Body of pancreas (tissue), 4 donors: Measurements from ENCODE around the gene BRD1. TPM values are rescaled to one million over a fixed set of nuclear protein-coding genes. Genes with fewer than 3 reads are reported as not detected.
"Not testable (repeated sequence)": the region's sequence is repeated elsewhere in the genome, so short reads cannot be mapped to it uniquely, and the experiment has no call there.

ENCODE experiments used
- ATAC-seq: fragments of 150-250 bp; one replicate; pipeline ENCODE4 v1.9.1; 2016
- DNase-seq, 4 donors: peaks; one replicate each; pipeline ENCODE4 v3.0.0-alpha.2; 2019
- H3K27ac ChIP-seq, 4 donors: fragments of 200-600 bp; sonication (generic); 1 replicate in 3 of 4; 2 replicates in 1 of 4; pipeline versions ENCODE4 v1.5.1 to v1.6.1; 2016 to 2019; ENCODE audit warnings: mild to moderate bottlenecking in 1 of 4, mixed read lengths in 1 of 4, moderate library complexity in 1 of 4
- H3K27me3 ChIP-seq, 2 donors: fragments of 200-600 bp; sonication (generic); one replicate each; pipeline ENCODE4 v1.6.0; 2016; ENCODE audit warnings: mild to moderate bottlenecking in 1 of 2
- H3K36me3 ChIP-seq, 2 donors: fragments of 200-600 bp; sonication (generic); replicated peaks in 1 of 2; 2 replicates each; pipeline ENCODE4 v1.5.1; 2016; ENCODE audit warnings: low read depth in 2 of 2; ENCODE audit not compliant: insufficient read depth in 1 of 2
- H3K4me1 ChIP-seq: fragments of 200-600 bp; sonication (generic); one replicate; pipeline ENCODE4 v1.6.0; 2016
- H3K4me3 ChIP-seq, 2 donors: fragments of 200-600 bp; sonication (generic); 1 replicate in 1 of 2; 2 replicates in 1 of 2; pipeline ENCODE4 v1.5.1; 2016 to 2019
- H3K9me3 ChIP-seq, 3 donors: fragments of 200-600 bp; sonication (generic); 1 replicate in 2 of 3; 2 replicates in 1 of 3; pipeline ENCODE4 v1.5.1; 2016
- CTCF ChIP-seq, 7 experiments: fragments of 450-650 bp in 4 of 7; fragments of 200-600 bp in 3 of 7; sonication (generic) in 3 of 7; IDR thresholded peaks; one replicate each; pipeline ENCODE4 v1.5.1; 2016 to 2019; ENCODE audit warnings: antibody characterized with exemption in 7 of 7
- POLR2A ChIP-seq, 3 donors: fragments of 450-650 bp; IDR thresholded peaks; one replicate each; pipeline ENCODE4 v1.6.1; 2016; ENCODE audit warnings: antibody characterized with exemption in 3 of 3, mild to moderate bottlenecking in 2 of 3
- WGBS, 2 donors: methylation state at CpG; one replicate each; pipeline ENCODE4 v1.1.5; 2017; 5-methylcytosine and 5-hydroxymethylcytosine counted together
- intact Hi-C: fragments of 100-400 bp; cut with DNase I; formaldehyde crosslinking; loops from one replicate; pipeline ENCODE4 v1.15.1; 2023
- total RNA-seq, 2 donors: library from RNA; depleted of rRNA; stranded (reverse); fragments of >200 nt; gene quantifications; one replicate each; pipeline ENCODE4 v1.1.0, GENCODE V29; 2016

Gene BRD1
- total RNA-seq, 2 donors from 2014 or later: 21.8 to 36.9 TPM

- no peak for TF ChIP-seq CTCF (IDR thresholded peaks at IDR 0.05)
- TF ChIP-seq POLR2A (IDR thresholded peaks at IDR 0.05): no peak
- H3K27me3 ChIP-seq: no peaks in the 10 kb centered on the region
- H3K36me3 ChIP-seq: peaks cover 0 to 25% of the 10 kb centered on the region in 2 donors
- intact Hi-C loops: no loop called here
- 91 to 96% methylated on average over 15 to 25 of the region's 29 CpGs for WGBS, 2 donors
- no peak overlapping the region for H3K4me3 ChIP-seq
- ATAC-seq (no peak), DNase-seq (no peak)
- peaks cover under 1% of the 10 kb centered on the region for H3K4me1 ChIP-seq
- no peak overlapping the region for H3K27ac ChIP-seq
- H3K9me3 ChIP-seq: no peaks in the 10 kb centered on the region
Measured at GRCh38 chr22:49783036-49783746, 44.5 kb downstream of the BRD1 start.

- intact Hi-C loops, H3K9me3 ChIP-seq, H3K27me3 ChIP-seq, H3K4me3 ChIP-seq, H3K27ac ChIP-seq, H3K4me1 ChIP-seq, DNase-seq, ATAC-seq: not testable (repeated sequence)
- WGBS, 2 donors: 93 to 100% methylated on average over 2 to 21 of the region's 21 CpGs
- peaks cover 0 to 21% of the 10 kb centered on the region in 2 donors for H3K36me3 ChIP-seq
Measured at GRCh38 chr22:49781886-49782285, 45.8 kb downstream of the BRD1 start.

- intact Hi-C loops: no loop called here
- peaks cover 0 to 20% of the 10 kb centered on the region in 2 donors for H3K36me3 ChIP-seq
- H3K4me1 ChIP-seq: no peaks in the 10 kb centered on the region
- DNase-seq (no peak), ATAC-seq (no peak)
- H3K27me3 ChIP-seq: no peaks in the 10 kb centered on the region
- no peak overlapping the region for H3K27ac ChIP-seq
- no peak overlapping the region for H3K4me3 ChIP-seq
- no peaks in the 10 kb centered on the region for H3K9me3 ChIP-seq
- TF ChIP-seq CTCF (IDR thresholded peaks at IDR 0.05) (no peak), POLR2A (IDR thresholded peaks at IDR 0.05) (no peak)
- 79 to 86% methylated on average over 2 to 16 of the region's 16 CpGs for WGBS, 2 donors
Measured at GRCh38 chr22:49781289-49781782, 46.3 kb downstream of the BRD1 start.

GRCh38 chr22:49780698-49781288 lies 46.9 kb downstream of the BRD1 start:
- TF ChIP-seq CTCF (IDR thresholded peaks at IDR 0.05) (no peak), POLR2A (IDR thresholded peaks at IDR 0.05) (no peak)
- Histone ChIP-seq H3K36me3 (peaks cover 0 to 22% of the 10 kb centered on the region in 2 donors), H3K27me3 (no peaks in the 10 kb centered on the region), H3K9me3 (no peaks in the 10 kb centered on the region), H3K27ac (no peak overlapping the region), H3K4me3 (no peak overlapping the region), H3K4me1 (no peaks in the 10 kb centered on the region)
- 85 to 94% methylated on average over 10 to 19 of the region's 19 CpGs for WGBS, 2 donors
- ATAC-seq (no peak), DNase-seq (no peak)
- intact Hi-C loops: no loop called here

- H3K4me1 ChIP-seq: no peaks in the 10 kb centered on the region
- no peak for ATAC-seq
- no peaks in the 10 kb centered on the region for H3K9me3 ChIP-seq
- DNase-seq: no peak
- TF ChIP-seq CTCF (IDR thresholded peaks at IDR 0.05): no peak
- TF ChIP-seq POLR2A (IDR thresholded peaks at IDR 0.05): no peak
- H3K27ac ChIP-seq: no peak overlapping the region
- intact Hi-C loops: no loop called here
- WGBS, 2 donors: 87 to 88% methylated on average over 20 to 34 of the region's 34 CpGs
- H3K36me3 ChIP-seq: peaks cover 0 to 25% of the 10 kb centered on the region in 2 donors
- H3K27me3 ChIP-seq: no peaks in the 10 kb centered on the region
- H3K4me3 ChIP-seq: no peak overlapping the region
Measured at GRCh38 chr22:49779853-49780697, 47.6 kb downstream of the BRD1 start.
